TTC549 (cell line): ENCODE data around the gene LARP4B.

Source experiments
- FAIRE-seq: peaks from 2 replicates; lab custom pipeline; 2012; peaks lifted over from hg19 to GRCh38; lab: Jason Lieb, UNC

The LARP4B gene

GRCh38 chr10:824946-825345 lies 106.6 kb downstream of the LARP4B start:
- FAIRE-seq = no peak

GRCh38 chr10:824497-824896 lies 107.0 kb downstream of the LARP4B start:
- FAIRE-seq = no peak

GRCh38 chr10:822661-823367 lies 108.7 kb downstream of the LARP4B start:
- FAIRE-seq = no peak

- FAIRE-seq = no peak
These were observed 109.3 kb downstream of the LARP4B start for GRCh38 chr10:822197-822596.

- no peak for FAIRE-seq
These were observed 110.2 kb downstream of the LARP4B start for GRCh38 chr10:821322-821721.

GRCh38 chr10:819816-820215 lies 111.7 kb downstream of the LARP4B start:
- FAIRE-seq = no peak

- FAIRE-seq = no peak
These were observed 112.2 kb downstream of the LARP4B start for GRCh38 chr10:819326-819725.

- FAIRE-seq = no peak
These were observed 112.8 kb downstream of the LARP4B start for GRCh38 chr10:818526-819220.

- no peak for FAIRE-seq
These were observed 113.5 kb downstream of the LARP4B start for GRCh38 chr10:818010-818409.

GRCh38 chr10:817371-817770 lies 114.1 kb downstream of the LARP4B start:
- no peak for FAIRE-seq

- FAIRE-seq = no peak
These were observed 114.5 kb downstream of the LARP4B start for GRCh38 chr10:816958-817357.

GRCh38 chr10:816091-816477 lies 115.4 kb downstream of the LARP4B start:
- FAIRE-seq = no peak

- FAIRE-seq = no peak
These were observed 116.0 kb downstream of the LARP4B start for GRCh38 chr10:815338-816090.

- no peak for FAIRE-seq
These were observed 116.8 kb downstream of the LARP4B start for GRCh38 chr10:814536-815302.

- no peak for FAIRE-seq
These were observed 118.2 kb downstream of the LARP4B start for GRCh38 chr10:813286-813685.

GRCh38 chr10:812787-813186 lies 118.7 kb downstream of the LARP4B start:
- FAIRE-seq = no peak

- no peak for FAIRE-seq
These were observed 119.9 kb downstream of the LARP4B start for GRCh38 chr10:811379-812175.

GRCh38 chr10:810351-810846 lies 121.1 kb downstream of the LARP4B start:
- no peak for FAIRE-seq

GRCh38 chr10:809671-810350 lies 121.7 kb downstream of the LARP4B start:
- FAIRE-seq = no peak

- no peak for FAIRE-seq
These were observed 123.5 kb downstream of the LARP4B start for GRCh38 chr10:807958-808353.
